Measurements from ENCODE around the gene GAPT. TPM values are rescaled to one million over a fixed set of nuclear protein-coding genes. Genes with fewer than 3 reads are reported as not detected.

GAPT gene
- total RNA-seq, 3 donors from 2014 or later = 0.17 to 0.98 (median 0.43) TPM

DNA sequence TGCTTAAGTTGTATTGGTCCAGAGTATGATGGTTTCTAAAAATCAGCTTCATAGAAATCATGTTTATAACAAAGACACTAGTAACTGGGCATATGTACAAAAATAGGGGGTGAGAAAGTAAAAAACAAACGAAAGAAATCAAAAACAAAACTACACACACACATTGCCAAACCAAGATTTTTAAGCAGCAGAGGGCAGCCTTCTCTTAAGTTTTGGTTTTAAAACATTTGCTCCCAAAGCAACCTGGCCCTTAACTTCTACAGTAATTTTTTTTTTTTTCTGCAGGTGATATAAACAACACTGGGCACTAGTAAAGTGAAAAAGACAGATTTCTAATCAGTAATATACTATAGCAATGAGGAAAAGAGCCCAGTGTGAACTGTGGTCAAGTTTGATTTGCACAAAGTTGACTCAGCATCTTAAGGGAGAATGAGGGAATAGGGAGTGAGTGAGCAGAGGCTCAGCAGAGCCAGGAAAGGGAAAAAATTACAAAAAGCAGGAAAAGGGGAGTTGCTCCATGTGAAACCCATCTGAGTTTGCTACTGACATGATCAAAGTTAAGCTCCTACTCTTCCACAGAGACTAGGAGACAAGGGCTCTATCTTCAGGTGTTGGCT, 13.4 kb upstream of the GAPT start:
- Histone ChIP-seq H3K4me1 (ENCODE audit: low read depth) (no peaks in the 10 kb centered on the region), H3K4me3 (no peak overlapping the region), H3K9me3 (peaks cover 4% of the 10 kb centered on the region), H3K36me3 (ENCODE audit: low read depth) (no peaks in the 10 kb centered on the region)
- TF ChIP-seq, protein P1, sequence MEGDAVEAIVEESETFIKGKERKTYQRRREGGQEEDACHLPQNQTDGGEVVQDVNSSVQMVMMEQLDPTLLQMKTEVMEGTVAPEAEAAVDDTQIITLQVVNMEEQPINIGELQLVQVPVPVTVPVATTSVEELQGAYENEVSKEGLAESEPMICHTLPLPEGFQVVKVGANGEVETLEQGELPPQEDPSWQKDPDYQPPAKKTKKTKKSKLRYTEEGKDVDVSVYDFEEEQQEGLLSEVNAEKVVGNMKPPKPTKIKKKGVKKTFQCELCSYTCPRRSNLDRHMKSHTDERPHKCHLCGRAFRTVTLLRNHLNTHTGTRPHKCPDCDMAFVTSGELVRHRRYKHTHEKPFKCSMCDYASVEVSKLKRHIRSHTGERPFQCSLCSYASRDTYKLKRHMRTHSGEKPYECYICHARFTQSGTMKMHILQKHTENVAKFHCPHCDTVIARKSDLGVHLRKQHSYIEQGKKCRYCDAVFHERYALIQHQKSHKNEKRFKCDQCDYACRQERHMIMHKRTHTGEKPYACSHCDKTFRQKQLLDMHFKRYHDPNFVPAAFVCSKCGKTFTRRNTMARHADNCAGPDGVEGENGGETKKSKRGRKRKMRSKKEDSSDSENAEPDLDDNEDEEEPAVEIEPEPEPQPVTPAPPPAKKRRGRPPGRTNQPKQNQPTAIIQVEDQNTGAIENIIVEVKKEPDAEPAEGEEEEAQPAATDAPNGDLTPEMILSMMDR (IDR thresholded peaks at IDR 0.05) = no peak
- ATAC-seq (no peak), DNase-seq (peak in 1 of 3 donors; percentile 7)
- intact Hi-C loops (cut with DNase I, micrococcal nuclease) = no loop called here

GRCh38 chr5:58481066-58481676, 10.1 kb upstream of the GAPT start:
- H3K4me1 ChIP-seq (ENCODE audit: low read depth) = no peaks in the 10 kb centered on the region
- H3K9me3 ChIP-seq = no peaks in the 10 kb centered on the region
- ATAC-seq (no peak), DNase-seq (no peak)
- TF ChIP-seq, protein P1 (IDR thresholded peaks at IDR 0.05) = no peak
- intact Hi-C loops (cut with DNase I, micrococcal nuclease) = no loop called here
- no peak overlapping the region for H3K4me3 ChIP-seq
- no peaks in the 10 kb centered on the region for H3K36me3 ChIP-seq (ENCODE audit: low read depth)

DNA sequence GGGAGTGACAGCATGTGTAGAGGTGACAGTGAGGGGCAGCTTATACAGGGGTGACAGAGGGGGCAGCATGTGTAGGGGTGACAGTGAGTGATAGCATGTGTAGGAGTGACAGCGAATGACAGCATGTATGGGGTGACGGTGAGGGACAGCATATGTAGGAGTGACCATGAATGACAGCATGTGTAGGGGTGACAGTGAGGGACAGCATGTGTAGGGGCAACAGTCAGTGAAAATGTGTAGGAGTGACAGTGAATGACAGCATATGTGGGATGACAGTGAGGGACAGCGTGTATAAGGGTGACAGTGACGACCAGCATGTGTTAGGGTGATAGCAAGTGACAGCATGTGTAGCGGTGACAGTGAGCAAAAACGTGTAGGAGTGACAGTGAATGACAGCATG, 9.4 kb upstream of the GAPT start:
- ATAC-seq (no peak), DNase-seq (no peak)
- TF ChIP-seq, protein P1 (IDR thresholded peaks at IDR 0.05) = no peak
- Histone ChIP-seq H3K4me3 (no peak overlapping the region), H3K9me3 (no peaks in the 10 kb centered on the region), H3K36me3 (ENCODE audit: low read depth) (no peaks in the 10 kb centered on the region), H3K4me1 (ENCODE audit: low read depth) (no peaks in the 10 kb centered on the region)
- intact Hi-C loops (cut with DNase I, micrococcal nuclease) = no loop called here

DNA sequence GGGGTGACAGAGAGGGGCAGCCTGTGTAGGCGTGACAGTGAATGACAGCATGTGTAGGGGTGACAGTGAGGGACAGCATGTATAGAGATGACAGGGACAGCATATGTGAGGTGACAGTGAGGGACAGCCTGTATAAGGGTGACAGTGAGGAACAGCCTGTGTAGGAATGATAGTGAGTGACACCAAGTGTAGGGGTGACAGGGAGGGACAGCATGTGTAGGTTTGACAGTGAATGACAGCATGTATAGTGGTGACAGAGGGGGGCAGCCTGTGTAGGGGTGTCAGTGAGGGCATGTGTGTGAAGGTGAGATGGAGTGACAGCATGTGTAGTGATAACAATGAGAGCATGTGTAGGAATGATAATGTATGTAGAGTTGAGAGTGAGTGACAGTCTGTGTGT, 8.7 kb upstream of the GAPT start:
- DNase-seq (no peak), ATAC-seq (no peak)
- Histone ChIP-seq H3K36me3 (ENCODE audit: low read depth) (no peaks in the 10 kb centered on the region), H3K4me3 (no peak overlapping the region), H3K9me3 (no peaks in the 10 kb centered on the region), H3K4me1 (ENCODE audit: low read depth) (no peaks in the 10 kb centered on the region)
- TF ChIP-seq, protein P1 (IDR thresholded peaks at IDR 0.05) = no peak
- intact Hi-C loops (cut with DNase I, micrococcal nuclease) = no loop called here

DNA sequence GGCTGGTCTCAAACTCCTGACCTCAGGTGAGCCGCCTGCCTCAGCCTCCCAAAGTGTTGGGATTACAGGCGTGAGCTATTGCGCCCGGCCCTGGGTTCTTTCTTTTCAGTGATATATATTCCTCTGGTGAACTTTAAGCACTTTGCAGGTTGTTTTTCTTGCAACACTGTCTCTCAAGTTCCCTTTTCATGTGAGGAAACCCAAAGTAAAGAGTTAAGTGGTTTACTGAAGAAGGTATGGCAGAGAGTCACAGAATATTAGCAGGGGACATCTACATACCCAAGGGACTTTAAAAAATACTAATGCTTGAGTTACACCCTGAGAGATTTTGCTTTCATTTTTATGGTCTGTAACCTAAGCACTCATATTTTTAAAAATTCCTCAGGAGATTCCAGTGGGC, 6.7 kb upstream of the GAPT start:
- H3K36me3 ChIP-seq (ENCODE audit: low read depth) = no peaks in the 10 kb centered on the region
- ATAC-seq (no peak), DNase-seq (no peak)

More for the DNA sequence above, 6.7 kb upstream of the GAPT start:
- Histone ChIP-seq H3K4me3 (no peak overlapping the region), H3K9me3 (no peaks in the 10 kb centered on the region), H3K4me1 (ENCODE audit: low read depth) (no peaks in the 10 kb centered on the region)
- TF ChIP-seq, protein P1 (IDR thresholded peaks at IDR 0.05) = no peak
- intact Hi-C loops (cut with DNase I, micrococcal nuclease) = no loop called here
